Transverse colon (tissue), 4 donors: ENCODE measurements around the gene F3.

Experiments used
- CTCF ChIP-seq, 5 experiments: fragments of 200-600 bp in 3 of 5; fragments of 450-650 bp in 2 of 5; sonication (generic) in 3 of 5; IDR thresholded peaks; 1 replicate in 2 of 5; 2 replicates in 3 of 5; pipeline ENCODE4 v1.5.1; 2016 to 2017; ENCODE audit warnings: antibody characterized with exemption in 5 of 5, inconsistent platforms in 3 of 5, mild to moderate bottlenecking in 2 of 5, moderate library complexity in 1 of 5
- EP300 ChIP-seq: sonication (generic); formaldehyde crosslinking; IDR thresholded peaks from one replicate; pipeline ENCODE4 v1.6.1; 2017; ENCODE audit warnings: antibody characterized with exemption, low read depth
- POLR2A ChIP-seq: fragments of 450-650 bp; IDR thresholded peaks from one replicate; pipeline ENCODE4 v1.6.1; 2016; ENCODE audit warnings: antibody characterized with exemption, mild to moderate bottlenecking, moderate library complexity
- POLR2AphosphoS5 ChIP-seq, 3 donors: sonication (generic); formaldehyde crosslinking; IDR thresholded peaks; one replicate each; pipeline ENCODE4 v1.6.1; 2016; ENCODE audit warnings: antibody characterized with exemption in 3 of 3

- no peak for TF ChIP-seq CTCF (IDR thresholded peaks at IDR 0.05)
- no peak for TF ChIP-seq POLR2A
- TF ChIP-seq EP300, result no peak
- TF ChIP-seq POLR2AphosphoS5 (IDR thresholded peaks at IDR 0.05), result no peak
Measured at GRCh38 chr1:94539496-94539895, 2.1 kb downstream of the F3 start.
